HG02870 (cell line): ENCODE measurements around the gene FLAD1.

Experiments
- ATAC-seq: cut with Tn5 transposase; IDR thresholded peaks from one replicate; pipeline ENCODE4 v1.9.1; 2021; ENCODE audit warnings: mild to moderate bottlenecking, moderate library complexity; ENCODE audit not compliant: unreplicated experiment

The FLAD1 gene

DNA sequence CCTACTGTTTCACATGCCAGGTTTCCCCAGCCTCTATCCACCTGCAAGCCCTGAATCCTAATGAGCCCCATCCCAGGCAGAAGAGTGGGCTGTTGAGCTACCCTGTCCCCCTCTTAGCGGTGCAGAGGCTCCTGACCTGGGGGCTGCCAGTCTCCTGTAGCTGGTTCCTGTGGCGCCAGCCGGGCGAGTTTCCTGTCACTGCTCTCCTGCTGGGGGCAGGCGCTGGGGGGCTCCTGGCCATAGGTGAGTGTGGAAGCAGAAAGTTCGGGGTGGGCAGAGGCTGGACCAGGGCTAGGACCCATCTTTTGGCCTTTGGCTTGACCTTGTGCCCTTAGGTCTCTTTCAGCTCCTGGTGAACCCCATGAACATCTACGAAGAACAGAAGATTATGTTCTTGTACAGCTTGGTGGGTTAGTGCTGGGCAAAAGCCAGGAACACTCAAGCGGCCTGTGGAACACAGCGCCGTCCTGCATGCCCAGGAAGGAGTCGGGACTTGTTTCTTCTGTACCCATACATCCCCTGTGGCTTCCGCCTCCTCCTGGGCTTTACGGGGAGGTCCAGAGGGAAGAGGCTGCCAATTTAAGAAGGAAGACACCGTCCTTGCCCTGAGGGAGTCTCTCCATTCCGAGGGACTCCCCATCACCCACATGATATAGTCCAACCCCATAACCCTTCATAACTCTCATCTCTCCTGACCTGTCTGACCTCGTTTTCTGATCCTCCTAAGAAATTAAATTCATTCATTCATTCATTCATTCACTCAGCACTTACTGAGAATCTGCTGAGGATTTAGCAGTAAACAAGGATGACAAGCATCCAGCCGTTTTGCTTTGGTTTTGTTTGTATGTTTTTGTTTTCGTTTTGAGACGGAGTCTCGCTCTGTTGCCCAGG, 51.4 kb downstream of the FLAD1 start:
- ATAC-seq, result no peak

DNA sequence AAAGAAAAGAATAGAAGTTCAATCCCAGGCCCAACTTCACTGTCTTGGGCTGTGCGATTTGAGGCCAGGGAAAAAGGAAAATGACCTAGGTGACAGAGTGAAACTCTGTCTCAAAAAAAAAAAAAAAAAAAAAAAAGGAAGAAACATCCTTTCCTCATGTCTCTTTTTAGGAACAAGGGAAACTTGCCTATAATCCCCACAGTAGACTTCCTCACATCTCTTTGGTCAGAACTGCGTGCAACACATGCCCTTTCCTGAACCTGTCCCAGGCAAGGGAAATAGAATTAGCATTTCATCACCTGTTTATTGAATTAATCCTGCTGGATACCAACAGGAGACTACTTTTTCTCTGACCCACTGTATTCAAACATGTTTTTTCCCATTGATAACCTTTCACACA, 52.8 kb downstream of the FLAD1 start:
- no peak for ATAC-seq

DNA sequence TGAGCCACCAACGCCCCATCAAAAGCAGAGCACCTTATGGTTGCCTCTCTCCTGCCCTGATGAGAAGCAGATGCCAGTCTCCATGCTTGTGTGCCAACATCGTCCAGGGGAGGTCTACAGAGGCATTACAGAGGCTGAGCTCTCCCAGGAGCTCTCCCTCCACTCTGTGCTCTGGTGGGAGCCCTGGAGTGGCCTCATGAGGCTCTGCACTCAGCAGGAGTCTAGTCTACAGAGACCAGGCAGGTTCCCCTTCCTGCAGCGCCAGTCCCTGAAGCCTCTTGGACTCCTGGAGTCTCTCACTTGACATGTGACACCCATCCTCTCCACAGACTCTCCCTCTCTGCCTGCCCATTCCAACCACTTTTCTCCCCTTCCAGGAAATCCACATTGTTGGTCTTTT, 53.9 kb downstream of the FLAD1 start:
- ATAC-seq, result no peak

DNA sequence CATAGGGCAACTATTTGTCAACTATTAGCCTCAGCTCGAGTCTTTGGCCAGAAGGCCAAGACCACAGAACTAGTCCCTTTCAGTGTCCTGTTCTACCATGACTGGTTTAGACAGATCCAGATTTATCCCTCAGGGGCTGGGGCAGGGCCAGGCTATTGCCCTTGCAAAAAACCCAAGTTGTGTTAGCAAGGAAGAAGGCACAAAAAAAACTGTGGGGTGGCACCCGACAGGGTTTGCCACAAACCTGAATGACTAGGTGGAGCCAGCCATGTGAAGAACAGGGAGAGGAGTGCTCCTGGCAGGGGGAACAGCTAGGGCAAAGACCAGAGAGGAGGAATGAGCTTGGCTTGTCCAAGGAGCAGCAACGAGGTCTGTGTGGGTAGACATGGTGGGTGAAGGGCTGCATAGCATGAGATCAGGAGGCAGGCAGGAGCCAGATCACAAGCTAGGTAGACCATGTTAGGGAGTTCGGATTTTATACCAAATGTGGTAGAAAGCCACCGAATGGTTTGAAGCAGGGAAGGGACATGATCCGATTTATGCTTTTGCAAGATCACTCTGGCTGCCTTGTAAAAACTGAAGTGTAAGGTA, 54.8 kb downstream of the FLAD1 start:
- no peak for ATAC-seq

DNA sequence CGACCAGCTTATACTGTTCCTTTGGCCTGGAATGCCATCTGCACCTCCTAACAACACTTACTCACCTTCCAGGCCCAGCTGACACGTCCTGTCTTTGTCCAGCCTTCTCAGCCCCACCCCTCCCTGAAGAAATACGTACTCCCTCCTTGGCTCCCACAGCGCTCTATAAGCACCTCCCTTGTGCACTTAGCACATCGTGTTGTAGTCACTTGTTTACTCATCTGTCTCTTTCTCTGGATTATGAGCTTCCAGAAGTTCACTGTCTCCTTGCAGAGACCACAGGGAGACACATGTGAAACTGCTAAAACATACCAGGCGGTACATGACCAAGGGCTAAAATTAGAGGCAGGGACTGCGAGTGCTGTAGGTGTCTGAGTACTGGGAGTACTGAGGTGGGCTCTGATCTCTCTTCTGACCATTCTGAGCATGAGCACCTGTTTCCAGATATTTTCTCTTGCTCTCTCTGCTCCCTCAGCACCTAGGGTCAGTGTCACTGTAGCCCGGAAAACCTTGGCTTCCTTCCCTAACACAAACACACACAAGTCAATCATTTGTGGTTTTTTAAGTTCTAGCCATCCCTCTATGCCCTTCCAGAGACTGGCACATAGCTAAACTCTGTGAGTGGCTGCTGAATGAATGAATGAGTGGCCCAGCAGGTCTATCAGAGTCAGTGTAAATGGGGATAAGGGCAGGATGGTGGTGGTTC, 55.6 kb downstream of the FLAD1 start:
- no peak for ATAC-seq

DNA sequence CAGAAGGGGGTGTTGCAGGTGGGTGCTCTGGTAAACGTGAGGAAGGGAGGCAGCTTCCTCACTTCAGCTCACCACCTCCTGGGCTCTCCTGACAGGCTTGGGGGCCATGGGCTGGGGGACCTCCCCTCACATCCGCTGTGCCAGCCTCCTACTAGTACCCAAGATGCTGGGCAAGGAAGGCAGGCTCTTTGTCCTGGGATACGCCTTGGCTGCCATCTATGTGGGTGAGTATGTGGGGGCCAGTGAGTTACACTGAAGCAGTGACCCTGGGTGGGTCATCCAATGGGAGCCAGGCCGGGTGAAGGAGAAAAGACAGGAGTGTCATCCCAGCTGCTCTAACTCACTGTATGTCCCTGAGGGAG, 56.1 kb downstream of the FLAD1 start:
- no peak for ATAC-seq

DNA sequence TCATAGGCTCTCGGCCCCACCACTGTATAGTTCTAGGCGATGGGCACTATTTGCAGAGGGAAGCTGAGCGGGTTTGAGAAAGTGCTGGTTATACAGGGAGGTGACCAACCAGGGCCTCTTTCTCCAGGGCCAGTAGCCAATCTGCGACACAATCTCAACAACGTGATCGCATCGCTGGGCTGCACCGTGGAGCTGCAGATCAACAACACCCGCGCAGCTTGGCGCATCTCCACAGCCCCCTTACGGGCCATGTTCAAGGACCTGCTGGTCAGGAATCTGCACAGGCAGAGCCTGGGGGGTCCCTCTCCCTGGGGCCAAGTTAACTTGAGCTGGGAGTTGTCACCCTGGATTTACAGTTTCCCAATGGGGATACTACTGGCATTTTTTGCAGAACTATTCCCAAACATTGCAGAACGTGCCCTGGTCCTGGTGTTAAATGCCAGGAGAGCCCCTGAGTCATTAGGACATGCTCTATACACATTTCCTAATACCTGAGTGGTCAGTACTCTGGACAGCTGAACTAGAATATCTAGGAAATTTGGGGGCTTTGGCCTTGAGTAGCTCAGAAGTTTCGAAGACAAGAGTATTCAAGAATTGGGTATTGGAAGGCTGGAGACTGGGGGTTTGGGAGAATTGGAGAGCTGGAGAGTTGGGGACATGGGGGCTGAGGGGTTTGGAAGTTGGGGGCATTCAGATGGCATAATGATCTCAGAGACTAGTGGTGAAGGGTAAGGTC, 57.4 kb downstream of the FLAD1 start:
- no peak for ATAC-seq
